ENCODE data around the gene GFPT2.

GRCh38 chr5:180350711-180351465 lies 2.2 kb downstream of the GFPT2 start:
- TF ChIP-seq CTCF (IDR thresholded peaks at IDR 0.05) (no peak), EP300 (IDR thresholded peaks at IDR 0.05) (no peak)

Data from sigmoid colon (tissue), 4 donors.